HepG2 (cell line): Measurements from ENCODE around the gene TCF3. TPM values are rescaled to one million over a fixed set of nuclear protein-coding genes. Genes with fewer than 3 reads are reported as not detected.

Source experiments
- BORCS8-MEF2B ChIP-seq: sonication (generic); formaldehyde crosslinking; IDR thresholded peaks from 2 replicates; pipeline ENCODE4 v1.8.0; 2022; ENCODE audit warnings: mild to moderate bottlenecking, missing genetic modification reagents
- CBFB ChIP-seq: sonication (generic); formaldehyde crosslinking; IDR thresholded peaks from 2 replicates; pipeline ENCODE4 v1.4.0; 2020; ENCODE audit warnings: missing genetic modification reagents
- CHCHD3 ChIP-seq: sonication (generic); formaldehyde crosslinking; IDR thresholded peaks from 2 replicates; pipeline ENCODE4 v1.8.0; 2022; ENCODE audit warnings: mild to moderate bottlenecking, missing genetic modification reagents, moderate library complexity
- GTF3A ChIP-seq: sonication (generic); formaldehyde crosslinking; conservative IDR thresholded peaks from 2 replicates; pipeline ENCODE4 v1.4.0; 2020; ENCODE audit warnings: mild to moderate bottlenecking, missing genetic modification reagents
- HNRNPK ChIP-seq: fragments of 200-400 bp; formaldehyde crosslinking; IDR thresholded peaks from 2 replicates; pipeline ENCODE4 v1.6.1; 2018; ENCODE audit warnings: low read length, low read depth, moderate library complexity, mild to moderate bottlenecking; ENCODE audit not compliant: poor library complexity, severe bottlenecking
- KLF15 ChIP-seq: sonication (generic); formaldehyde crosslinking; IDR thresholded peaks from 2 replicates; pipeline ENCODE4 v1.8.1; 2023; ENCODE audit warnings: borderline replicate concordance, mild to moderate bottlenecking, inconsistent platforms, missing genetic modification reagents, mixed read lengths
- MTF2 ChIP-seq: sonication (generic); formaldehyde crosslinking; IDR thresholded peaks from 2 replicates; pipeline ENCODE4 v1.5.0; 2020; ENCODE audit warnings: missing genetic modification reagents, borderline replicate concordance
- PHB2 ChIP-seq: fragments of 450-650 bp; IDR thresholded peaks from 2 replicates; pipeline ENCODE4 v1.6.1; 2018; ENCODE audit not compliant: partially characterized antibody
- PRDM15 ChIP-seq: sonication (generic); formaldehyde crosslinking; IDR thresholded peaks from 2 replicates; pipeline ENCODE4 v1.4.0; 2020; ENCODE audit warnings: missing genetic modification reagents
- RBM39 ChIP-seq: fragments of 200-400 bp; formaldehyde crosslinking; IDR thresholded peaks from one replicate; pipeline ENCODE4 v1.6.1; 2018; ENCODE audit warnings: antibody characterized with exemption, mild to moderate bottlenecking, low read depth, low read length; ENCODE audit not compliant: poor library complexity, severe bottlenecking
- SP4 ChIP-seq: sonication (generic); formaldehyde crosslinking; IDR thresholded peaks from 2 replicates; pipeline ENCODE4 v1.8.1; 2023; ENCODE audit warnings: mild to moderate bottlenecking, missing genetic modification reagents
- THAP11 ChIP-seq: IDR thresholded peaks from 2 replicates; pipeline ENCODE4 v1.6.1; 2016; ENCODE audit warnings: missing biosample characterization, missing genetic modification reagents
- ZBTB8A ChIP-seq: sonication (generic); formaldehyde crosslinking; IDR thresholded peaks from 2 replicates; pipeline ENCODE4 v1.4.0; 2020; ENCODE audit warnings: mild to moderate bottlenecking, low read depth, missing genetic modification reagents, borderline replicate concordance
- ZFY ChIP-seq: sonication (generic); formaldehyde crosslinking; IDR thresholded peaks from 2 replicates; pipeline ENCODE4 v1.4.0; 2020; ENCODE audit warnings: missing genetic modification reagents
- ZNF691 ChIP-seq: sonication (generic); formaldehyde crosslinking; IDR thresholded peaks from 2 replicates; pipeline ENCODE4 v1.4.0; 2020; ENCODE audit warnings: missing genetic modification reagents, low read depth, mild to moderate bottlenecking, borderline replicate concordance
- ZNF792 ChIP-seq: IDR thresholded peaks from 2 replicates; pipeline ENCODE4 v1.6.1; 2016
- polyA plus RNA-seq, 8 experiments: library from polyadenylated mRNA; depleted of rRNA in 3 of 8; stranded (reverse) in 7 of 8; unstranded in 1 of 8; fragments of >200 nt; fragmentation: Illumina TruSeq in 4 of 8; extraction: Trizol in 4 of 8; gene quantifications; 2 replicates each; pipeline versions ENCODE4 v1.2.1 to v1.2.3, GENCODE V29; 2011 to 2016; ENCODE audit warnings: low read depth in 4 of 8, missing spikeins in 1 of 8, mixed read lengths in 1 of 8; ENCODE audit not compliant: insufficient read depth in 1 of 8
- total RNA-seq, 5 experiments: library from RNA; depleted of rRNA; stranded (reverse); fragments of >200 nt; fragmentation: Illumina TruSeq; extraction: Trizol; gene quantifications; 2 replicates each; pipeline ENCODE4 v1.2.3, GENCODE V29; 2016; ENCODE audit warnings: low read depth in 1 of 5
- TF ChIP-seq, protein P1 (sequence below): IDR thresholded peaks from 2 replicates; pipeline ENCODE4 v1.6.1; 2016; ENCODE audit warnings: missing compliant biosample characterization, missing genetic modification reagents, borderline replicate concordance
- TF ChIP-seq, protein P2 (sequence below): sonication (generic); formaldehyde crosslinking; IDR thresholded peaks from 2 replicates; pipeline ENCODE4 v1.4.0; 2020; ENCODE audit warnings: low read depth, mild to moderate bottlenecking, missing genetic modification reagents
- TF ChIP-seq, protein P3 (sequence below): sonication (generic); formaldehyde crosslinking; IDR thresholded peaks from 2 replicates; pipeline ENCODE4 v1.5.0; 2020; ENCODE audit warnings: missing genetic modification reagents
- TF ChIP-seq, protein P4 (sequence below): sonication (generic); formaldehyde crosslinking; IDR thresholded peaks from 2 replicates; pipeline ENCODE4 v1.4.0; 2020; ENCODE audit warnings: missing genetic modification reagents

The TCF3 gene
- total and polyA plus RNA-seq, 2 of the 13 experiments (the other 11 are each of a cell fraction or from before 2014, with no cell fraction given), result 51.4 to 53.2 TPM

DNA sequence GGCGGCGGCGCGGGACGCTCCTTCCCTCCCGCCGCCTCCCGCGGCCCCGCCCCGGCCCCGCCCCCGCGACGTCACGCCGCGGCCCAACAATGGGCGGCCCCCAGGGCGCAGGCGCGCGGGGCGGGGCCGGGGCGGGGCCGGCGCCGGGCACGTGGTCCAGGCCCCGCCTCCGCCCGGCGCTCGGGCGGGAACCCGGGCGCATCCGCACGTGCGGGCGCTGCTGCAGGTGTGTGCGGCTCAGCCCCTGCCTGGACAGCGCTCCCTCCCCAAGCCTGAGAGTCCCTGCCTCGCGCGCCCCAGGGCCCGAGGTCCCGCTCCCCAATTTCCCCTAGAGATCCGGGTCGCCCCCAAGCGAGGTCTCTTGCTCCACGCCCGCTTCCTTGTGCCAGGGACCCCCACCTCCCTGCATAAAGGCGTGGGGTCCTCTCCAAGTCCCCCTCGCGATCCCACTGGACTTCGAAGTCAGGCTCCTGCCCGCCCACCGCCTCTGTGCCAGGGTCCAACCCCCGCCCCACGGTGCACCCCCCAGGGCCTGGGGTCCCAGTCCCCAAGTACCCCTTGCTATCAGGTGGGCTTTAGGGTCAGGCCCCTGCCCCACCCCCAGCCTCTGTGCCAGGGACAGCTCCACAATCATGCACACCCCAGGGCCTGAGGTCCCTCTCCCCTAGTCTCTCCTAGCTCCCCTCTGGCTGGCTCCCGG, 83.9 kb downstream of the TCF3 start, which contains the start of gene MEX3D (continued):
- TF ChIP-seq CBFB (CRISPR knock-in tag) (0 out of 2 replicates have a peak, but pooled peaks have one; percentile 22), THAP11 (CRISPR knock-in tag) (0 out of 2 replicates have a peak, but pooled peaks have one; percentile 17), KLF15 (CRISPR knock-in tag) (0 out of 2 replicates have a peak, but pooled peaks have one; percentile 68), CHCHD3 (CRISPR knock-in tag) (no peak; the same call in 1 of the 2 replicates), MTF2 (no peak), ZFY (CRISPR knock-in tag) (peak; percentile 46; the same call in 1 of the 2 replicates), BORCS8-MEF2B (CRISPR knock-in tag) (peak; percentile 80), RBM39 (no peak), GTF3A (CRISPR knock-in tag) (no peak), PHB2 (no peak), HNRNPK (no peak), PRDM15 (CRISPR knock-in tag) (peak; percentile 45; the same call in 1 of the 2 replicates), SP4 (CRISPR knock-in tag) (peak; percentile 80), ZNF691 (CRISPR knock-in tag) (peak; percentile 49; the same call in 1 of the 2 replicates), ZBTB8A (CRISPR knock-in tag) (no peak), ZNF792 (CRISPR knock-in tag) (peak; percentile 65; the same call in 1 of the 2 replicates)
- TF ChIP-seq, protein P1, sequence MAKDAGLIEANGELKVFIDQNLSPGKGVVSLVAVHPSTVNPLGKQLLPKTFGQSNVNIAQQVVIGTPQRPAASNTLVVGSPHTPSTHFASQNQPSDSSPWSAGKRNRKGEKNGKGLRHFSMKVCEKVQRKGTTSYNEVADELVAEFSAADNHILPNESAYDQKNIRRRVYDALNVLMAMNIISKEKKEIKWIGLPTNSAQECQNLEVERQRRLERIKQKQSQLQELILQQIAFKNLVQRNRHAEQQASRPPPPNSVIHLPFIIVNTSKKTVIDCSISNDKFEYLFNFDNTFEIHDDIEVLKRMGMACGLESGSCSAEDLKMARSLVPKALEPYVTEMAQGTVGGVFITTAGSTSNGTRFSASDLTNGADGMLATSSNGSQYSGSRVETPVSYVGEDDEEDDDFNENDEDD (CRISPR knock-in tag), result peak; percentile 98
- TF ChIP-seq, protein P2, sequence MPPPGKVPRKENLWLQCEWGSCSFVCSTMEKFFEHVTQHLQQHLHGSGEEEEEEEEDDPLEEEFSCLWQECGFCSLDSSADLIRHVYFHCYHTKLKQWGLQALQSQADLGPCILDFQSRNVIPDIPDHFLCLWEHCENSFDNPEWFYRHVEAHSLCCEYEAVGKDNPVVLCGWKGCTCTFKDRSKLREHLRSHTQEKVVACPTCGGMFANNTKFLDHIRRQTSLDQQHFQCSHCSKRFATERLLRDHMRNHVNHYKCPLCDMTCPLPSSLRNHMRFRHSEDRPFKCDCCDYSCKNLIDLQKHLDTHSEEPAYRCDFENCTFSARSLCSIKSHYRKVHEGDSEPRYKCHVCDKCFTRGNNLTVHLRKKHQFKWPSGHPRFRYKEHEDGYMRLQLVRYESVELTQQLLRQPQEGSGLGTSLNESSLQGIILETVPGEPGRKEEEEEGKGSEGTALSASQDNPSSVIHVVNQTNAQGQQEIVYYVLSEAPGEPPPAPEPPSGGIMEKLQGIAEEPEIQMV (CRISPR knock-in tag), result peak; percentile 79; the same call in 1 of the 2 replicates
- TF ChIP-seq, protein P3, sequence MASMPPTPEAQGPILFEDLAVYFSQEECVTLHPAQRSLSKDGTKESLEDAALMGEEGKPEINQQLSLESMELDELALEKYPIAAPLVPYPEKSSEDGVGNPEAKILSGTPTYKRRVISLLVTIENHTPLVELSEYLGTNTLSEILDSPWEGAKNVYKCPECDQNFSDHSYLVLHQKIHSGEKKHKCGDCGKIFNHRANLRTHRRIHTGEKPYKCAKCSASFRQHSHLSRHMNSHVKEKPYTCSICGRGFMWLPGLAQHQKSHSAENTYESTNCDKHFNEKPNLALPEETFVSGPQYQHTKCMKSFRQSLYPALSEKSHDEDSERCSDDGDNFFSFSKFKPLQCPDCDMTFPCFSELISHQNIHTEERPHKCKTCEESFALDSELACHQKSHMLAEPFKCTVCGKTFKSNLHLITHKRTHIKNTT (CRISPR knock-in tag), result no peak
- TF ChIP-seq, protein P4, sequence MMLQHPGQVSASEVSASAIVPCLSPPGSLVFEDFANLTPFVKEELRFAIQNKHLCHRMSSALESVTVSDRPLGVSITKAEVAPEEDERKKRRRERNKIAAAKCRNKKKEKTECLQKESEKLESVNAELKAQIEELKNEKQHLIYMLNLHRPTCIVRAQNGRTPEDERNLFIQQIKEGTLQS (CRISPR knock-in tag), result peak; percentile 60; the same call in 1 of the 2 replicates
